Stimulated activated CD8-positive, alpha-beta memory T cell treated with anti-CD3 and anti-CD28 coated beads, Interleukin-7, amount 100 ng/mL, for 24 hours (primary cell): ENCODE results near the gene PYCR2.

Experiments used
- DNase-seq: peaks from one replicate; pipeline ENCODE4 v3.0.0-alpha.2; 2020; ENCODE audit warnings: low read depth

The PYCR2 gene

DNA sequence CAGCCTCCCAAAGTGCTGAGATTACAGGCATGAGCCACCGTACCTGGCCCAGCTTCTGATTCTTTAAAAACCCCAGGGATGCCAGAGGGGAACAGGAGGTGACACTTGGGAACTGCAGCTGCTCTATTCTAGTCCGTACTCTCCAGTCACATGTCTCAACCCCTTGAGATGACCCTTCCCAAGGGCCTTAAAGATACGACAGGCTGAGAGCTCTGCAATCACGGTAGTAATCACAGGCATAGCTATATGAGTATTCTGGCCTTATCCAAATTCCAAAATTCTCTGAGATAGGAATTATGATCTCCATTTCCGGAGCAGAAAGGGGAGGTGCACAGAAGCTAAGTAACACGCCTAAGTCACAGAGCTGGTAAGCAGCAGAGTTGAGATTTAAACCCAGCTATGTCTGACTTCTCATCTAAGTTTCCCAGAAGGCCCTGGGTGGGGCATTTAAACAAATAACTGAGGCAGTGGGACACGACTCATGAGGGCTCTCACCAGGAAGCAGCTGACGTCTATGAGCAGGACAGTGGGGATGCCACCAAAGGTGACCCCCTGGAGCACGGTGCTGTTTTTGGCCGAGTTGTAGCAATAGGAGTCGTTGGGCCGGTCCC lies 47.0 kb downstream of the PYCR2 start:
- DNase-seq = no peak

DNA sequence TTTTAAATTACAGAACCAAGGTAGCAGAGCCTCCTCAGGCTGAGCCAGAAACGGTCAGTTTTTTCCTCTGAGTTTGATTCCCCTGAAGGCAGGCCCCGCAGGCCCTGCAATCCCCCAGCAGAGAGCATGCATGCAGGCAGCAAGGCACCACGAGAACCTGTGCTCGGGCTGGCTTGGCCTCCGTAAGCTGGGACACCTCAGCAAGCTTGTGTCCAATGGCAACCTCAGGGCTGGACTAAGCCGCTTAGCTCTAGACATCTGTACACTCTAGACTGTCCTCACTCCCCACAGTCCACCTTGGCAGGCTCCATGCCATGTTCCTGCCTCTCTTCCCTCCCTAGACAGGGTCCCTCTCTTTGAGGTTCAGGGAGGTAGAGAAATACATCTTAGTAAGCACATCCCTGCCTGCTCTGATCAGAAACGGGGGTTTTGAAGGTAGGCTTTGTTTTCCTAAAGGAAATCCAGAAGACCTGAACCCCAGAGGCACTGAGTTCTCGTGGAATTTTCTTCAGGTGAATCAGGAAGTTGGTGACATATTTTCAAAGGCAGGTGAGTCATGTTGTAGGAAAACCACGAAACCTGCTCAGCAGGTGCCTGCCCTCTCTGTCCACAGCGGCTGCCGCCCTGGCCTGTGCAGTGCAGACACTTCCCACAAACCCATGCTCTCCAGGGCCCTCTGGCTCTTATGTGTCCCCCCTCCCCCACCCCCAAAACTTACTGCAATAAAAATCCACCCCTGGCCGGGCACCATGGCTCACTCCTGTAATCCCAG lies 48.8 kb downstream of the PYCR2 start:
- no peak for DNase-seq

DNA sequence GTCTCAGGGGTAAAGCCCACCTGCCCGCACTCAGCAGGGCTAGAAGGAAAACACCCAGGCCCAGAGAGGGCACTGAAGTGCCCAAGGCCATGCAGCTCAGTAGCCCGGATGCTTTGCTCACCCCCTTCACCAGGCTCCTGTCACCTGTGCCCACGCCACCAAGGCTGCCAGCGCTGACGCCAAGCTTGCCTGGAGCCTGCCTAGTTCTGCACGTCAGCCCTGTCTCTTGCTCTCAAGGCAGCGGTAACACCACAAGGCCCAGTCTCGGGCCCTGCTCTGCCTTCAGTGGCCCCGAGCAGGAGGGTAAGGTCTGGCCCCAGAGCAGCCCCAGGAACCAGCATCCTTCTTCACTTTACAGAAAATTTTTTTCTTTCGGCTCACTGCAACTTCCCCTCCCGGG lies 49.6 kb downstream of the PYCR2 start:
- DNase-seq = no peak

DNA sequence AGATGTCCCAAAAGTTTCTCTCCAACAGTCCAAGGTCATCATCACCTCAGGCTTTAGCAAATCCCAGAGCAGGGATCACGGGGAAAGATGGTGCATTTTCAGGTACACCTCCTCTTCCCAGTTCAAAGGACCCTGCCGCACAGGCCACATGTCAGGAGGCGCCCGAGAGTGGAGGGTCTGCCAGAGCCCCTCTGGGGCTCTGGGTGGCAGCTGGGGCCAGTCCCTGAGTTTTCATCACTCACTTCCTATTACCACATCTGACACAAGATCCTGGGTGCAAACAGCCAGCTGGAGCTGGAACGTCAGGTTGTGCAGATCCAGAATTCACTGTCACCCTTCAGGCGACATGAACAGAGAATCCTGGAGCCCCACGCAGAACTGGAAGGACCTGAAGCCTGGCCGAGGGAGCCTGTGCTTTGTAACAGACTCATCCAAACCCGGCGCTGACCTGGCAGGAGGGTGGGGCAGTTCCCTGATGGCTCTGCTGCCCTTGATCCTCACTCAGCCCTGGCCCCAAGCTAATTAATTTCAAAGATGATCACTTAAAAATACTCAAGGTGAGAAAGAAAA lies 50.7 kb downstream of the PYCR2 start:
- DNase-seq = no peak

DNA sequence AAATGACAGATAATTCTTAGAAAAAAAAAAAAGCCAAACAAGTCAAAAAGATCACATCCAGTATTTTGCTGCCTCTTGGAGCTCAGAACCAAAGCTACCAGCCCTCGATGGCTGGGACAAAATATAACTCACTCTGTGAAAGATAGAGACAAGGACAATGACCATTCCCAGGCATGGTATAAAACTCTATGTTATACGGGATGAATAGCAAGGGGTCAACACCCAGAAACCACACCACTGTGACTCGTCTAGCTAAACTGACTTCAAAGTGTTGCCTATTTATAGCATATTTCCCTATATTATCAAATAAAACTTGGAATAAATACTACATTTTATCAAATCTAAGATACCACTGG lies 52.0 kb downstream of the PYCR2 start:
- no peak for DNase-seq

DNA sequence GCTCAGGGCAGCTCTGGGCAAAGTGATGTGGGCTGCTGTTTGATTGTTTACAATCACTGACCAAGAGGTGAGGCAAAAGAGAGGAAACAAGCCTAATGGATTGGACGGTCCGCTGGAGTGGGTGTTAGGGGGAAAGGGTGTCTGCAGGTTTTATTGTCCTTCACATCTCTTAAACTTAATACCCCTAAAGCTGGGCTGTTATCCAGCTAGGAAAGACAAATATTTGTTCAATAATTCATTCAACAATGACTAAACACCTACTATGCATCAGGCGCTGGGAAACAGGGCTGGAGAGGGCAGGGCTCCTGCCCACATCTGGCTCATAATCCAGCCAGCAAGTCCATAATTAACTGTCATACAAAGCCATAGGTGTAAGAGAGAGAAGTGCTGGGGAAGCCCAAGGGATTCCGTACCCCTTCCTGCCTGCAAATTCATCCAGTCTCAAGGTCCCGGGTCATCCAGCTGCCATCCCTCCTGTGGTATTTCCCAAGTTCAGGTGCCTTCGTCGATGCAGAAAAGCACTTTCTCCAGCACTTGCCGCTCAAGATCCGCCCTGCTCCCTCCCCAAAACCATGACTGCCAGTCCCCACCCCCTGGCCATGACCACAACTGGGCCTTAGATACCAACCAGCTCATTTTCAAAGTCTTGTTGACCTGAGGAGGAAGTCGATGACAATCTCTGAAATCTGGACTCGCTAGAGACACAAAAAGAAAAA lies 52.5 kb downstream of the PYCR2 start:
- DNase-seq = no peak

DNA sequence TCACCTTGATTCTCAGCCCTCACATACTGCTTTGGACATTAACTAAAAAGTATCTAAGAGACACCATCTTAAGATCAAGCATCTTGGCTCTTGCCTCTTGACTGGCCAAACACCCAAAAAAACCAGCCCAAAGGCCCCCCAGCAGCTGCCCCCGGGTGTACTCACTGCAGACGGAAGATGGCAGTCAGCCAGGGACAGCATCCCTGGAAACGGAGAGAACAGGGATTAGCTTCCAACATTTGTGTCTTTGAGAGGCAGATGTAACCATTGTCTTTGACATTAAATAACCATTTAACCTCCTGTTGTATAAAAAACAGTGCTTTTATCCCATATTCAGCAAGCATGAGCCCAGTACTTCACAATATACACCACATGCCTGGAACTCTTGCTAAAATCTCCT lies 53.1 kb downstream of the PYCR2 start:
- DNase-seq = no peak
